Skeletal muscle satellite cell (primary cell): ENCODE measurements around the gene DNAJC7.

Source experiments
- H3K27me3 ChIP-seq: 2 replicates; pipeline ENCODE4 v1.7.0; 2013; ENCODE audit warnings: low read length; ENCODE audit not compliant: control insufficient read depth, insufficient read depth
- H3K36me3 ChIP-seq: 2 replicates; pipeline ENCODE4 v1.7.0; 2013; ENCODE audit warnings: mild to moderate bottlenecking, control low read depth, low read length; ENCODE audit not compliant: insufficient read depth
- H3K4me1 ChIP-seq: 2 replicates; pipeline ENCODE4 v1.7.0; 2013; ENCODE audit warnings: low read length; ENCODE audit not compliant: control insufficient read depth, insufficient read depth
- H3K4me2 ChIP-seq: 2 replicates; pipeline ENCODE4 v1.7.0; 2013; ENCODE audit warnings: mild to moderate bottlenecking, low read length
- H3K4me3 ChIP-seq: 2 replicates; pipeline ENCODE4 v1.7.0; 2013; ENCODE audit warnings: low read length
- H3K9ac ChIP-seq: 2 replicates; pipeline ENCODE4 v1.7.0; 2013; ENCODE audit warnings: mild to moderate bottlenecking, low read depth, low read length, moderate library complexity
- H3K9me3 ChIP-seq: replicated peaks from 2 replicates; pipeline ENCODE4 v1.7.0; 2013; ENCODE audit warnings: mild to moderate bottlenecking, control low read depth, low read length

Gene DNAJC7

GRCh38 chr17:42052346-42052877 is 35.2 kb upstream of the DNAJC7 start:
- Histone ChIP-seq H3K36me3 (no peaks in the 10 kb centered on the region), H3K4me3 (no peak overlapping the region), H3K27me3 (peaks cover 76% of the 10 kb centered on the region), H3K9me3 (no peaks in the 10 kb centered on the region), H3K4me2 (no peak overlapping the region), H3K9ac (no peak overlapping the region), H3K4me1 (no peaks in the 10 kb centered on the region)

GRCh38 chr17:42051645-42052044 is 34.4 kb upstream of the DNAJC7 start:
- H3K36me3 ChIP-seq = no peaks in the 10 kb centered on the region
- H3K4me1 ChIP-seq = no peaks in the 10 kb centered on the region

GRCh38 chr17:42051013-42051400 is 33.8 kb upstream of the DNAJC7 start:
- peaks cover 64% of the 10 kb centered on the region for H3K27me3 ChIP-seq
- no peak overlapping the region for H3K9ac ChIP-seq
- no peaks in the 10 kb centered on the region for H3K4me1 ChIP-seq
- no peaks in the 10 kb centered on the region for H3K9me3 ChIP-seq
- H3K4me2 ChIP-seq = peak overlapping the region; percentile 82
- no peaks in the 10 kb centered on the region for H3K36me3 ChIP-seq
- H3K4me3 ChIP-seq = peak overlapping the region; percentile 48

More at GRCh38 chr17:42051645-42052044, 34.4 kb upstream of the DNAJC7 start:
- Histone ChIP-seq H3K9ac (no peak overlapping the region), H3K9me3 (no peaks in the 10 kb centered on the region), H3K4me3 (no peak overlapping the region), H3K27me3 (peaks cover 70% of the 10 kb centered on the region), H3K4me2 (no peak overlapping the region)

- Histone ChIP-seq H3K27me3 (peaks cover 63% of the 10 kb centered on the region), H3K4me2 (peak within 1 kb of the TSS; percentile 82), H3K4me1 (no peaks in the 10 kb centered on the region), H3K9me3 (no peaks in the 10 kb centered on the region), H3K4me3 (peak within 1 kb of the TSS; percentile 68), H3K9ac (peak within 1 kb of the TSS; percentile 65), H3K36me3 (no peaks in the 10 kb centered on the region)
Observed at GRCh38 chr17:42050393-42051012, 33.3 kb upstream of the DNAJC7 start, which contains the start of gene C17orf113. Gene C17orf113, minus strand, starts transcription at chr17:42050601. Its CDS starts 7,225 bp downstream, at chr17:42043376.

- peak overlapping the region; percentile 65 for H3K9ac ChIP-seq
- peaks cover 59% of the 10 kb centered on the region for H3K27me3 ChIP-seq
- H3K4me2 ChIP-seq = peak overlapping the region; percentile 82
- peak overlapping the region; percentile 68 for H3K4me3 ChIP-seq
- H3K36me3 ChIP-seq = no peaks in the 10 kb centered on the region
- no peaks in the 10 kb centered on the region for H3K4me1 ChIP-seq
- H3K9me3 ChIP-seq = no peaks in the 10 kb centered on the region
Observed at GRCh38 chr17:42049834-42050392, 32.7 kb upstream of the DNAJC7 start.

- Histone ChIP-seq H3K4me1 (no peaks in the 10 kb centered on the region), H3K9me3 (no peaks in the 10 kb centered on the region), H3K36me3 (no peaks in the 10 kb centered on the region), H3K4me2 (no peak overlapping the region), H3K27me3 (peaks cover 35% of the 10 kb centered on the region), H3K9ac (no peak overlapping the region), H3K4me3 (no peak overlapping the region)
Observed at GRCh38 chr17:42047343-42047742, 30.1 kb upstream of the DNAJC7 start.

- Histone ChIP-seq H3K4me2 (no peak overlapping the region), H3K9ac (no peak overlapping the region), H3K4me3 (no peak overlapping the region), H3K27me3 (peaks cover 20% of the 10 kb centered on the region), H3K36me3 (no peaks in the 10 kb centered on the region), H3K4me1 (no peaks in the 10 kb centered on the region), H3K9me3 (no peaks in the 10 kb centered on the region)
Observed at GRCh38 chr17:42045719-42046118, 28.5 kb upstream of the DNAJC7 start.

GRCh38 chr17:42042598-42043319 is 25.5 kb upstream of the DNAJC7 start:
- Histone ChIP-seq H3K4me2 (no peak overlapping the region), H3K27me3 (peaks cover 6% of the 10 kb centered on the region), H3K9ac (no peak overlapping the region), H3K4me3 (no peak overlapping the region), H3K4me1 (no peaks in the 10 kb centered on the region), H3K9me3 (no peaks in the 10 kb centered on the region), H3K36me3 (no peaks in the 10 kb centered on the region)

GRCh38 chr17:42041619-42042018 is 24.4 kb upstream of the DNAJC7 start:
- Histone ChIP-seq H3K36me3 (no peaks in the 10 kb centered on the region), H3K4me3 (no peak overlapping the region), H3K27me3 (peaks cover 6% of the 10 kb centered on the region), H3K4me2 (no peak overlapping the region), H3K9ac (no peak overlapping the region), H3K9me3 (no peaks in the 10 kb centered on the region), H3K4me1 (no peaks in the 10 kb centered on the region)

GRCh38 chr17:42040818-42041217 is 23.6 kb upstream of the DNAJC7 start:
- no peaks in the 10 kb centered on the region for H3K36me3 ChIP-seq
- H3K9me3 ChIP-seq = no peaks in the 10 kb centered on the region
- H3K4me2 ChIP-seq = no peak overlapping the region
- no peaks in the 10 kb centered on the region for H3K4me1 ChIP-seq
- H3K9ac ChIP-seq = no peak overlapping the region
- H3K4me3 ChIP-seq = no peak overlapping the region
- H3K27me3 ChIP-seq = peaks cover 4% of the 10 kb centered on the region

GRCh38 chr17:42039794-42040763 is 22.8 kb upstream of the DNAJC7 start:
- Histone ChIP-seq H3K36me3 (no peaks in the 10 kb centered on the region), H3K9ac (no peak overlapping the region), H3K4me3 (no peak overlapping the region), H3K4me1 (no peaks in the 10 kb centered on the region), H3K27me3 (no peaks in the 10 kb centered on the region), H3K4me2 (no peak overlapping the region), H3K9me3 (no peaks in the 10 kb centered on the region)
